Measurements from ENCODE around the gene HUS1B.
"Not testable (repeated sequence)": the region's sequence is repeated elsewhere in the genome, so short reads cannot be mapped to it uniquely, and the experiment has no call there.

HUS1B gene

DNA sequence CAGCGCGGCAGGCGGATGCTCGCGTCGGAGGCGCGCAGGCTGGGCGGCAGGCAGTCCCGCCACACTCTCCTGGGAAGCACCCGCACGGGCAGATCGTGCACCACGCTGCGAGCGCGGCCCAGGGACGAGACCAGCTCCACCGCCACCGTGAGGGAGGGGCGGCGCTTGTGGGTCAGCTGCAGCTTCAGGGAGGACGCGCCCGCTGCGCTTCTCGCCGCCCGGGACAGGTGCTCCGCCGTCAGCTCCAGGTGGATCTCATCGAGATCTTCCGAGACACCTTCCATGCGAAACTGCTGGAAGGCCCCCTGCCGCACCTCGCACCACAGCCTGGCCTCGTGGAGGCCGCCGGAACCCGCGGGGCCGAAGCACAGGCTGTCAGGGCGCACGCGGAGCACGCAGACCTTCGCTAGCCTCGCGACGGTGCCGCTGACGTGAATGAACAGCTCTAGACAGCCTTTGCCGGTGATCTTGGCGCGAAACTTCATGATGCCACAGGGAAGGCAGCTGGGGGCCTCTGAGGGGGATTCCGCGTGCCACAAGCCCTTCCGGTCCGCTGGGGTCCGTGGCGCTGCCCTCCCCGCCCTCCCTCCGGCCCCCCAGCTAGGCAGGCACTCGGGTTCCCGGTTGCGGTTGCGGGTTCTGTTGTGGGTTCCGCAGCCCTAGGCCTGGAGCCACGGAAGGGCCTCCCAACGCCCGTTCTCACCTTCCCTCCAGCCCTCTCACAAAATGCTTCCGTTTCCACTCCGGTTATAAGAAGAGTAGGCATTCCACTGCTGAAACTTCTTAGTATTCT, at the start of gene HUS1B:
TSS of gene HUS1B (minus strand) at position 641 of the 793 bp plus-strand sequence. CDS start at position 485, 156 bp downstream.
- DNase-seq (ENCODE audit: low spot score) = no peak

DNA sequence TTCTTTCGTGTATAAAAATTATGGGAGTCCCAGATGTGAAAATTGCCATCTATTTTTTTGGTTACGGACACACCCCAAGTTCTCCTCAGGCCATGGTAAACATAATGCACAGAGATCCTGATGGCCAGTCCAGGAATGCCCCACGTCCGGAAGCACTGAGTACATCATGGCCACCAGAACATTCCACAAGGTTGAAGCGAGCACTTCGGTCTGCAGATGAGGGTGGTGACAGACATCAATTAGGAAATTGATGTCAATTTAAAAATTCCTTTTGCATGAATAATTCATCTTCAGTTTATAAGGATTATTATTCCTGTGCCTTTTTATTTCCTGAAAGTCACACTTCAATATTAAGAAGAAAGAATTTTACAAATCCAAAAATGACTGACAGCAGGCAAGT, 49.2 kb upstream of the HUS1B start:
- DNase-seq (ENCODE audit: low spot score) = peak; percentile 48

DNA sequence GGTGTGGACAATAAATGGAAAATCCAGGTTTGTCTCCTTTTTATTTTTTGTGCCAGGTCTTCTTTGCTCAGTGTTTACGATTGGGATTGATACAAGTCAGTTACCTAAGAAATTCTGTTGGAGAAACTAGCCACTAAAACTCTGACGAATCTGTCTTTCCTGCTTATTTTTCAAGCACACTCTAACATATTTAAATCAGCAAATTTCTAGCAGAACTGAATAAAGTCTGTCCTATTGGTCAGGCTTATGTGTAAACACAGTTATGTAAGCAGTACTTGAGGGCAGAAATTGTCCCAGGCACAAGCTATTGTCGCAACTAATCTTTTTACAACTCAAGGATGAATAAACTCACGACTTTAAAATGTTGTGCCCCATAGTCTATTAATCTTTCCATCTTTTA, 48.1 kb upstream of the HUS1B start:
- DNase-seq (ENCODE audit: low spot score) = no peak

DNA sequence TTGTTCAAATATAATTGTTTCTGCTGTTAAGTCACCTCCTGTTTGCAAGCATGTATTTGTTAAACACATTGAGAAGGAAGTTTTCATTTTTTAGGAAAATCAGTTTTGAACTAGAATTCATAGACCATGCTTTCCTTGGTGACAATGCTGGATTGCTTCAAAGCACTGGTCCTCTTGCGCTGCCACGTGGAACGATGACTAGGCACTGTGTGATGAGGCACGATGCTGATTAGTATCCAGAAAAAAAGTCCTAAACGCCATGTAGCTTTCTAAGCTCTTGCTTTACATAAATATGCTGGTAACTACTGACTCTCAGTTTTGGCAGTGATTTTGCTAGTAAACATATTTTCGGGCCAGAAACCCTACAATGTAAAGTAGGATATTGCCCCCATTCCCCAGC, 47.1 kb upstream of the HUS1B start:
- DNase-seq (ENCODE audit: low spot score) = peak; percentile 76

DNA sequence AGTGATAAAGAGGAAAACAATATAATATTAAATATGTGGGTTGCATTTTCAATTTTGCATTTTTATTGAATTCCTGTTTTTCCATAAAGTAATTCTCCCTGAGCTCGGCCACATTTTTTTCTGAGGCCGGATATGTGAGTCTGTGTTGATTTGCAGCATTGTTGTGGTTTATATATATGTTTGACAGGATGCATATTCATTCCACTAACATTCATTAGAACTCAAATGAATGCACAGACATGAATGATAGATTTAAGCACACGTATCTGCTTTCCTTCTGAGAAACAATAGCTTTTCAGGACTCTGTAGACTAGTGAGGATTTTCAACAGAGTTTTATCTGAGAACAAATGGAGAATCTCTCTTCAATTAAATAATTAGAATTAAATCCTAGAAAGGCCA, 46.7 kb upstream of the HUS1B start:
- DNase-seq (ENCODE audit: low spot score) = no peak

DNA sequence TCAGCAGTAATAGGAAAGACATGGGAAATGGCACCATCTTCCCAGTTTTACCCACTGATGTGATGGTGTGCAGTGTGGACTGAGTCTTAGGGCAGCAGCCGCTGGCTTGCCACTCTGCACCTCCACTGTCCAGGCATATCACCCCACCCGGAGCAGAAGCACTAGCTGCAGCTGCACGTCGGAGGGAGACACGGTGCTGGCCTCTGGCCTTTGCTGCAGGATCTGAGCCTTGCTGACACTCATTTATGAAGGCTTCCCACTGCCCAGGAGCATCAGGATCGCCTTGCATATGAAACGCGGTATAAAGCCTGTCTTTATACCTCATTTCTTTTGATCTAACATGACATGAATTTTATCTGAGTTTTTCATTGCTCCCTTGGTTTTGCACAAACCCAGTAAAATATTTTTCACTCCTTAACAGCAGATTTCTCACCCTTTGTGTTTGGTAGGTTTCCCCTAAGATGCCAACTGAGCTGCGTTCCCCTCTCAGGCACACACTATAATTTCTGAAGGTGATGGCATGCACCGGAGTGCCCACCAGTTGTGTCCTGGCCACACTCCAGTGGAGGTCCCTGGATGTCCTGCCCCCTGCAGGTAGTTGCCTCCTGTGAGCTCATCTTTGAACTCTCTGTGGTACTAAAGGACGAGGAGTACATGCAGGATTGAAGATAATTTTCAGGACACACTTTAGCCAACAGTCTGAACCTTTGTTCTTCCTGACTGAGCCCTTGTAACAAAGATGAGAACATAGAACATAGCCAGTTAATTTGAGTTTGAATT, 45.0 kb upstream of the HUS1B start:
- no peak for DNase-seq (ENCODE audit: low spot score)

DNA sequence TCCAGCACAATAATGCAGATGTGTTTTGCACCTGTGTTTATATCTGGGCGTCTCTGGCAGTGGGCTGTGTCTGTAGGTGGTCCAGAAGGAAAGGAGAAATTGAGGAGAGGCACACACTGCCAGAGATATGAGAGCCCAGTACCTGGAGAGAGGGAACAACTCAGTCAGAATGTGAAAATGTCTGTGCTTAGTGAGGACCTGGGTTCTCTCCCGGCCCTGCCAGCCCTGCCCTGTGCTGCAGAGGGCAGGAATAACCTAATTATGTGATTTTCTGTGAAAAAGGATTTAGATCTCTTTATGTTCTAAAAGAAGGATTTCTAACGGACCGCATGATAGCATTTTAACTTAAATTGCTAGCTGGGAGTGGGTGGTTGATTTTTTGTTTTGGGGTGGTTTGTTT, 44.3 kb upstream of the HUS1B start:
- DNase-seq (ENCODE audit: low spot score) = no peak

DNA sequence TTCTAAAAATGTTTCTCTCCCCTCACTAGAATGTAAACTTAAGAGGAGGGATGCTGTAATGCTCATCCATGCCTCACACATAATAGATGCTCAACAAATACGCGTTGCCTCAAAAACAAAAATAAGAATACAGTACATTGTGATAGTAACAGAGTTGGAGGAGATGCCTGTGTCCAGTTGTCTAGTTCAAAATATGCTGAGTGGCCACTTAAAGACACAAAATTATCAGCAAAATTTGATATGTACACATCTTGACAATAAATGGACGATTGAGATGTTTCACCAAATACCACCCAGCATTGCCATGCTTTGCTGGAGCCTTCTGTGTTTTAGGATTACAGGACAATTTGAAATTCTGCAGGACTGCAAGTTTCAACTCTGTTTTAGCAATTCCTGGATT, 43.6 kb upstream of the HUS1B start:
- DNase-seq (ENCODE audit: low spot score) = no peak

DNA sequence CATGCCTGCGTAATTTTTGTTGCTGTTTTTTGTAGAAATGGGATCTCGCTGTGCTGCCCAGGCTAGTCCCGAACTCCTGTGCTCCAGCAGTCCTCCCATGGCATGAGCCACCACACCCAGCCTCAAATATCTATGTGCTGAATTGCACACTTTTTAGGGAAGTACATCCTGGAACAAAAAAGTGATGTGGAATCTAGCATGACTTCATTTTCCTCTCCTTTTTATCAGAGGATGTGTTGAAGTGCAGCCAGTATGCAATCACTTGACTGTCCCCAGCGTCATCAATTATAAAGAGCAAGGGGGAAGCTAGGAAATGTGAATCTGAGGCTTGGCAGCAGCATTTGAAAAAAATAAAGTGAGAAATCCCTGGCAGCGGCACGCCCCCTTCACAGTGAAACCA, 42.4 kb upstream of the HUS1B start:
- no peak for DNase-seq (ENCODE audit: low spot score)

DNA sequence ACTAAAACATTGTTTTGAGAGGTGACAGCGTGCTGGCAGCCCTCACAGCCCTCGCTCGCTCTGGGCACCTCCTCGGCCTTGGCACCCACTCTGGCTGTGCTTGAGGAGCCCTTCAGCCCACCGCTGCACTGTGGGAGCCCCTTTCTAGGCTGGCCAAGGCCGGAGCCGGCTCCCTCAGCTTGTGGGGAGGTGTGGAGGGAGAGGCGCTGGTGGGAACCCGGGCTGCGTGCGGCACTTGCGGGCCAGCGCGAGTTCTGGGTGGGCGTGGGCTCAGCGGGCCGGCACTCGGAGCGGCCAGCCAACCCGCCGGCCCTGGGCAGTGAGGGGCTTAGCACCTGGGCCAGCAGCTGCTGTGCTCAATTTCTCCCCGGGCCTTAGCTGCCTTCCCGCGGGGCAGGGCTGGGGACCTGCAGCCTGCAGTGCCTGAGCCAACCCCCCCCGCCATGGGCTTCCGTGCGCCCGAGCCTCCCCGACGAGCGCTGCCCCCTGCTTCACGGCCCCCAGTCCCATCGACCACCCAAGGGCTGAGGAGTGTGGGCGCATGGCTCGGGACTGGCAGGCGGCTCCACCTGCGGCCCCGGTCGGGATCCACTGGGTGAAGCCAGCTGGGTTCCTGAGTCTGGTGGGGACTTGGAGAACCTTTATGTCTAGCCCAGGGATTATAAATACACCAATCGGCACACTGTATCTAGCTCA, 37.7 kb upstream of the HUS1B start:
- DNase-seq (ENCODE audit: low spot score) = not testable (repeated sequence)

DNA sequence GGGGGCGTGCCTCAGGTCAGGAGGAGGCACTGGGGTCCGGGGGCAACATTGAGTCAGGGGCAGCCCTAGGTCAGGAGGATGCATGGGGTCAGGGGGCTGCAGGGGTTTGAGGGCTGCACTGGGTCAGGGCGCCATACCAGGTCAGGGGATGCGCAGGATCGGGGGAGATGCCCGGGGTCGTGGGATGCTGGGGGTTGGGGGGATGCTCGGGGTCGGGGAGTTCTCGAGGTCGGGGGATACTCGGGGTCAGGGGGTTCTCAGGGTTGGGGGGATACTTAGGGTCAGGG, 36.8 kb upstream of the HUS1B start:
- DNase-seq (ENCODE audit: low spot score) = no peak

DNA sequence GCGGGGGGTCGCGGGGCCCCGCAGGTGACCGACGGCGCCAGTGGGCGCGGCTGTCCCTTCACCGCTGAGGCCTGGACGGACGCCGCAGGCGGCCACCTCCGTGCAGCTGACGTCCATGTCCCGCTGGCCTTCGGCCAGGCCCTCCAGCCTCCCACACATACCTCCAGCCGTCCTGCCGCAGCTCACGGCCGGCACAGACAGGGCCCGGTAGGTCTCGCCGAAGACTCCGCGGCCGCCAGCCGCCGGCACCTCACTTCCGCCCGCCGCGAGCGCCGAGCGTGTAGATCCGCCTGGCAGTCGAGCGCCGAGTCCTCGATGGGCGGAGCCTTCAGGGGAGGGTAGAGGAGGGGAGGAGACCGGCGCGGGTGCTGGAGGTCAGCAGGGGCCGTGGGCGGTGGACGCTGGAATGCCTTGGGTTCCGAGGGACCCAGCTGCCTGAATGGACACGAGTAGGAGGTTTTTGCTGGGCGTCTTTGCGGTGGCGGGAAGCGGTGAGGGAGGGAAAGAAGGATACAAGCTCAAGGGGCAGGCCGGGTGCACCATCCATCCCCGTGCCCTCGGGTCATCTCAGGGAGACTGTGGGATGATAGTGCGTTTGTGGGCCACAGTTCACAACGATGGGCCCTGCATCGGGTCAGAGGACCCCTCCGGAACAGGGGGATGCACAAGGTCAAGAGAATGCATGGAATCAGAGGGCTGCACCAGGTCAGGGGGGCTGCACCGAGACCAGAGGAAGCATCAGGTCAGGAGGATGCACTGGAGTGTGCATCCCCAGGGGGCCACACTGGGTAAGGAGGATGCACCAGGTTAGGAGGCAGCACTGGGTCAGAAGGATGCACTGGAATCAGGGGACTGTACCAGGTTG, 36.2 kb upstream of the HUS1B start, which contains the start of gene EXOC2:
TSS of gene EXOC2 (minus strand) at position 282 of the 865 bp plus-strand sequence. CDS start 55,321 bp downstream, outside the sequence.
- DNase-seq (ENCODE audit: low spot score) = peak; percentile 90

DNA sequence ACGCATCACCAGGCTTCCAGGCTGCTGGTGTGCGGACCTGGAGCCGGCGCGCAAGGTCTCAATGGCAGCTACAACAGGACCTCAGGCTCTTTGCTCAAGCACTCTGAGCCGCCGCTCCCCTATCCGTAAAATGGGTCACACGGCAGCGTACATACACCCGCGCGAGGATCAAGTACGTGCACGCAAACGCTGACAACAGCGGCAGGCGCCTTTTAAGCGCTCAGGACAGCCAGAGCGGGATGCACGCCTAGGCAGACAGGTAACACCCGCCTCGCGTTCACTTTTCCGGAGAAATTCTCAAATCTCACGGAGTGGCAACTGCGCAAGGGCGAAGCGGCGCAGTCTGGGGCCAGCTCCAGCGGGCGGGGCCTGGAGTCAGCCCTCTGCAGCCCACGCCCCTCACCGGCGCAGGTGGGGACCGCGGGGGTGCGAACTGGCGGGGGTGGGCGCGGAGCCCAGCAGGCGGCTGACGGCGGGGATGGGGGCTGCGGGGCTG, 35.5 kb upstream of the HUS1B start:
- DNase-seq (ENCODE audit: low spot score) = peak; percentile 54

DNA sequence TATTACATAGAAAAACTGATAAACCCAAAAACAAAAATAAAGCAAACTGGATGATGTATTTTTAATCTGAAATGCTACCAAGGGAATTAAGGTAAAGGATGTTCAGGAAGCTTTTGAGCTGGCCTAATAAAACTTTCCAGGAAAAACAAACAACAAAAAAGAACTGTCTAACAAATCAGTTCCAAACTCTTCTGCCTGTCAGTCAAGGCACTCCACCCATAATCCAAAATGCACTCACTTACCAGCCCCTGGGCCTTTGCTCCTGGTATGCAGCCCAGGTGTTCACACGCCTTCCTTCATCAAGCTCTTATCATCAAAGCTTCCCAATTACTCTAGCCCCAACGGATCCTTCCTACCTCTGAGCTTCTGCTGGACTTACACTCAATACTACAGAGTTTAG, 32.3 kb upstream of the HUS1B start:
- DNase-seq (ENCODE audit: low spot score) = no peak

DNA sequence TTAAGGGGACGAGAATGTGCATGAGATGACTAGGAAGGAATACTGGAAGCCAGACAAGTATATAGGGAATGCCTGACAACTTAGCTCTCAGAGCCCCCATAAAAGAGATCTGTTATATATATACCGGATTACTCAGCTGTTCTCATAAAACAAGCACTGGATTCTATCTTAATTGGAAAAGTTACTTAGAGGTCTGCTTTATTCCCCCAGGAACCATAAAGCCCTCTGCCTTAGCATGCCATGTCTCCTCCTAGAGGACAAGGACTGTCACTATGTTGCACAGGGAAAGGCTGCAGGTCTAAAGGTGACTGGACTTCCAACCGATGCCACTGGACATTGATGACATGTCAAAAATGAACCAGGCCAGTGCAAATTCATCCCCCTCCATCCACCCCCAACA, 29.6 kb upstream of the HUS1B start:
- no peak for DNase-seq (ENCODE audit: low spot score)

DNA sequence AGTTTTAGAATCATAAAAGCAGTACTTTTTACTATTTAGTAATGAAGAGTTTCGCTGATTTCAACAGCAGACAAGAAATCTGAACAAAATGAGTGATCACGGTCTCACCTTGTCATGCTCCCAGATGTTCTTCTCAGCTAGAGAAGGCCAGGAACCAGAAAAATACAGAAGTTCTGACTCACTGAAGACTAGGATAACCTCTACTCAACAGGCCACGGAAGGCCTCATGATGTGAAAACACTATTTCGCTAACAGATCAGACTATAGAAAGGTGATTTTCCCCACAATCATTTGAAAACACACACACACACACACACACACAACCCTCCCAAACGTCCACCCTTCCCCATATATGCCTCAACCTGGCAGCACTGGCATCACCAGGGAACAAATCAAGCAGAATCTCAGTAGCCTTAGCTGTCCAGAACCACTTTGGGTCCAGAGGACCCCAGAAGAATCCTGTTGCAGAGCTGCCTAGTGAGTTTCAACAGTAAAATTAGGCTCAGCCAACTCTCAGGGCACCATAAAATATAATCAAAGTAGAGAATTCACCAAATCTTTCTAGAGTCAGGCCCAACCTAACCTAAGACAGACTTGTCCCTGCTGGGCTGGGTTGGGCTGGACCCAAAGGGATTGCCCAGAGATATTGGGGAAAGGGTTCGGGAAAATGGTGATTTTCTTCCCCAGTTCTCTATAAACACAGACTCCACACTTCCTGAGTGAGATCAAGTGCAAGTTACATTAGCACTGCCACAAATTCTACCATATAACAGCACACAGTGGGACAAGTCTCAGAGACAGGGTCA, 28.1 kb upstream of the HUS1B start:
- DNase-seq (ENCODE audit: low spot score) = peak; percentile 51

DNA sequence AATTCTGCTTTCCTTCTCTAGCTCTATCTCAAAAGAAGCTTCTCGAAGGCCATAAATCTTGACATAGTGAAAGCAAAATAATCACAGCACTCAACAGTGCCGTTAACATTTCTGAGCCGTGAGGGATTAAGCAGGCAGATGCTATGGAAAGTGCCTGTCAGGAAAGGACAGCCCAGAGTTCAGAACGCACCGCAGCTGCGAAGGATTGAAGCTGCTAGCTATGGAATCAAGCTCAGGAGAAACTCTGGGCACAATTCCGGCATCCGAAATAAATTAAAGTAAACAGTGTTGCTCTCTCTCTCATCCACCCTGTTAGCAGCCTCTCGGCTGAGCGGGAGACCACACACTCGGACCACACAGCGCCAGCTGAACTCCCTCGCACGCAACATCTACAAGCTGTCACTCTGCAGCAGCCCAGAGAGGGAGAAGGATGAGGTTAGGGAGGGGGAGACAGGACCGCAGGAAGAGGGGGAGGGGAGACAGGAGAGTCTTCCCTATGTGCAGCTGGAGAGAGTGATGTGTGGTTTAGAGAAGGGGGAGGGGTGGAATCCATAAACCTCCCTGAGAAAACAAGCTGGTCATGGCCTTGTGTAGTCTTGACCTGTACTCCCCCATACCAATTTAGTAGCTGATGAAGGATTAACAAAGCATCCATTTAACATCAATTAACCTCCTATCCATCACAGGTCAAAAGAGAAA, 27.0 kb upstream of the HUS1B start:
- peak; percentile 79 for DNase-seq (ENCODE audit: low spot score)

DNA sequence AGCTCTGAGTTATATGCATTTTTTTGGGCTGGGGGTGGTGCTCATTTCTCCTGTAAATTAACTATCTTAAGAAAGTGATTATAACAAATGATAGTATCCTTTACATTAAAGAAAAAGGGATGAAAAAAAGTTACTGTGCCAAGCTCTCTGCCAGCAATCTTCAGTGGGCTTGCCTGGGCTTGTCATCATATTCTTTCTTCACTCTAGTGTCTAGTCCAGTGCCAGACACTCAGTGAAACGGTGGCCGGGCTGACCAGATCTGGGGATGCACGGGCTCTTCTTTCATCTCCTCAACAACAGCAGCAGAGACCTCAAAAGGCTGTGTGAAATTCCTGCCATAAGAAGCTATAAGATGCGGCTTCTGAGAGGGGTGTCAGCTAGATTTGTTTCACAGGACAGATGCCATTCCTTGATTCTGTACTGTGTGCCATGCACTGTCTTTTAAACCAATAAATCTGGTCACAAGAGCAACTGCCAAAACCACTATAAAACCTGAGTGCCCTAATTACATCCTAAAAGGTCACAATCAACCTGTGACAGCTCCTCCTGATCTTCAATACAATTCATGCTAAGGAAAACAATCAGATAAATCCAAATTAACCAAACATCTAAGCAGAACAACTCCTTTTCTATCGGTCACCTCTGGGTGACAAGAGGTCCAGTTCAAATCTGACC, 23.9 kb upstream of the HUS1B start:
- no peak for DNase-seq (ENCODE audit: low spot score)

DNA sequence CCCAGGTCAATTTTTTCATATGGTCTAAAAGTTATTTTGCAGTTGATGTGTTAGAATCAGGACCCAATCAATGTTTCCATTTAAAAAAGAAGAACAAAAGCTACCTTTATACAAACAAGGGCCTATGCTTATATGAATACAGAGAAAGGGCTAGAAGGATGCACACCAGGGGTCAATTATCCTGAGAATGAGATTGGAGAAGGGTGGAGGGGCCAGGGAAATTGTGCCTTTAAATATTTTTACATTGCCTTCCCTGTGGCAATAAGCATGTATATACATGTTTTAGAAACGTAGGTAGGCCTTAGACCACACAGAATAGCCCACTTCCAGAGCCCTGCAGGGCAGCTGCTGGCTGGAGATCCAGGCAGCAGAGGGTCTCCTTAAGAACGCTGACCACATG, 23.4 kb upstream of the HUS1B start:
- DNase-seq (ENCODE audit: low spot score) = no peak

DNA sequence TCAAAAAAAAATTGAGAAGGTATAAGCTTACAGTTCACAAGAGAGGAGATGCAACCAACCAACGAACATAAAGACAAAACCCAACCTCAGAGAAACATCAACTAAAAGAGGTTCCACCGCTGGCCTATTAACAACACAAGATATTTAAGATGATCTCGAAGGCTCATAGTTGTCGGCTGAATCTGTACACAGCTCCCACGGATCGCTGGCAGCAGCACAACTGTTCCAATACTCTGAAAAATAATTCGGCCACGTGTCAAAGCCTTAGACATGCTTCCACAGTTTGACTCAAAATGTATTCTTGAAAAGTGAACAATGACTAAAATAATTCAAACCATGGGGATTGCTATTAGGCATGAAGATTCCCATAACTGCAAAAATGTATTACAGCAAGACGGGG, 22.4 kb upstream of the HUS1B start:
- DNase-seq (ENCODE audit: low spot score) = no peak
